ENCODE data around the gene DCAF6.

The DCAF6 gene

GRCh38 chr1:168086438-168086837 is 150.0 kb downstream of the DCAF6 start:
- no peak for DNase-seq (ENCODE audit: low read depth in 2 of 2)

DNA sequence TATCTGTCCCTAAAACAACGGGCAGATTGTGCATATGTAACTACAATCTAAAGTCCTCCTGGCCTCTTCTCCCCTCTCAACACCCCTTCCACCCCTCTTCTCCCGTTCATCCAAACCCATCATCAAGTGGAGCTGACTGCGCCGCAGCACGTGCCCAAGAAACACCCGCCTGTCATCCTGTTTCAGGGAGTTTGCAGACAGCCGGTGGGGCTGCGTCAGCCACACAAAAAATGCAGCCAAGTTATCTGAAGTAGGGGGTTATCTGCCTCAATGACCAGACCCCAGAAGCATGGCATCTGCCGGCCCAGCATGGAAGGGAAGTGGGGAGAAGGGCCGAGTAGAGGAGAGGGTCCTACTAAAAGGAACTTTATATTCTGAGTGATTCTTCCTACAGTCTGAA is 151.2 kb downstream of the DCAF6 start:
- DNase-seq (ENCODE audit: low read depth in 2 of 2) = no peak

GRCh38 chr1:168088511-168089325 is 152.2 kb downstream of the DCAF6 start:
- DNase-seq (ENCODE audit: low read depth in 2 of 2) = no peak

- DNase-seq (ENCODE audit: low read depth in 2 of 2) = no peak
Measured at GRCh38 chr1:168089326-168089978, 153.0 kb downstream of the DCAF6 start.

DNA sequence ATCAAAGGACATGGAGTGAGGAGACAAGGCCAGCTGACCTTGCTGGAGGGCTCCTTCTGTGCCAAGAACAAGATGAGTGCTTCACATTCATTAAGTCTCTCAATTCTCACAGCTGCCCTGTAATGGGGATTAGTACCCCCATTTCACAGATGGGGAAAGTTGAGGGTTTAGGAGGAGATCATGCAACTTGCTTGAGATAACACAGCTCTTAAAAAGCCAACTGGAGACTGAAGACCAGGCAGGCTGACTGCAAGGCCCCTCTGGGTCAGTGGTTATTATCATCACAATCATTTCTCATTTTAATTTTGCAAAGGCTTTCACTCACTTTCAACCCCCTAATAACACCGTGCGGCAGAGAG is 153.5 kb downstream of the DCAF6 start:
- DNase-seq (ENCODE audit: low read depth in 2 of 2) = no peak

DNA sequence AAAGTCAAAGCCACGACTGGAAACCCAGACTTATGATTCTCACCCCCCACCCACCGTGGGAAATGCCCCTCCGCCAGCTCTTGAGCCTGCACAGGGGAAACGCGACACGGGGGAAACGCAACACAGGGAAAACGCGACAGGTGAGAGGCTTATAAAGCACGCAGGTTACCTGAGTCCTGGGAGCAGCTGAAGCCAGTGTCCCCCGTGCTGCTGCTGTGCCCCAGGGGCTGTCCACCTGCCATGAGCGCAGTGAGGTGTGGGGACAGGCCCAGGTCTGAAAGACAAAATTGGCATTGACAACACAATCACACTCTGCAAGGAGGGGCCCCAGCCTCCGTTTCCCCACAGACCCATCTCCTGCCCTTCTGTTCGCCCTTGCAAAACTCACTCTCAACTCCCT is 153.9 kb downstream of the DCAF6 start:
- no peak for DNase-seq (ENCODE audit: low read depth in 2 of 2)

- DNase-seq (ENCODE audit: low read depth in 2 of 2) = no peak
Measured at GRCh38 chr1:168091063-168091462, 154.6 kb downstream of the DCAF6 start.

DNA sequence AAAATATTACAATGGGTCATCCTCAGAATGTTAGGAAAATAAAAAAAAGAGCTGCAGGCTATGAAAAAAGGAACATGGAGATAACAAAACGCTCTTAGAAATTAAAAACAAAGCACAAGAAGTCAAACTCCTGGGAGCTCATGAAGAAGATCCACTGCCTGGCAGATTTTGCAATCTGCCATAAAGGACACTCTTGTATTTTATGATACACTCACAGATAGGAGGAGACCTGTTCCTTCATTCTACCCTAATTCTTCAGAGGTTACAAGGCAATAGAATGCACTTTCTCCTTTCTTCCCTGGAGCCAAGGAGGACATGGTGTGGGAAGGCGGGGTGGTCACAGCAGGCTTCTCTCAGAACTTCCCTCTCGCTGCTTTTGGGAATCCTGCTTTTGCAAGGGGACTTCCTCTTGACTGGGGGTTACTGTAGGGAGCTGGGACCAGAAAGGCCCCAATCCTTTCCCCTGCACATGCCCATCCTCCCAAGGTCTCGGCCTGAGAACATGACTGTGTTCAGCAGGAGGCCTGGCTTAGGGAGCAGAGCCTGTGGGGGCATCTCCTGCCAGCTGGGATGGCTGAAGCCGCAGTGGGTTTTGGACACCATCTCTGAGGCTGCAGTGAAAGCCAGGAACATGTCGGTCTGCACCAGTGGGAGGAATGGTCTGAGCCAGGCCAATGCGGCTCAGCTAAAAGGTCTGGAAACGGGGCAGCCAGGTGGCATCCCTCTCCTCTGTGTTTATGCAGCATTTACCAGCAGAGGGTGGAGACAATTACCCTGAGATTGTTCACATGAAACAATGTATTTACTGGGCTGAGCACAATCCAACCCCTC is 155.5 kb downstream of the DCAF6 start:
- no peak for DNase-seq (ENCODE audit: low read depth in 2 of 2)

- no peak for DNase-seq (ENCODE audit: low read depth in 2 of 2)
Measured at GRCh38 chr1:168092566-168093355, 156.3 kb downstream of the DCAF6 start.

DNA sequence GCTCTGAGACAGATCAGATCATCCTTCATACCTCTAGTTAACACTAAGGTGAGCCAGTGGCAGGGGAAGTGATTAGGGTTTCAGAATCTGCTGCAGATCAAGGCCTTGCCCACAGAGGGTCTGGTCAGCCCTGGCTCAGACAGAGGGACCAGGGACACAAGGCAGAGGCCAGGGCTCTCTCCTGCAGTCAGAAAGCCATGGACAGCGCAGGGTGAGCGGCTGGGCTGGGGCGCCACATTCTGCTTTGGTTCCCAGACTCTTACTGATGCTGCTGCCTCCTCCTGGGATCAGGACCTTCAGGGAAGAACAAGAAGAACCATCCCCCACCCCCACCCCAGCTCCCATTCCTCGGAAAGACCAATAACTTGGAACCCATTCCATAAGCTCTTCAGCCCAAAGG is 157.1 kb downstream of the DCAF6 start:
- no peak for DNase-seq (ENCODE audit: low read depth in 2 of 2)

GRCh38 chr1:168095476-168095875 is 159.0 kb downstream of the DCAF6 start:
- no peak for DNase-seq (ENCODE audit: low read depth in 2 of 2)

DNA sequence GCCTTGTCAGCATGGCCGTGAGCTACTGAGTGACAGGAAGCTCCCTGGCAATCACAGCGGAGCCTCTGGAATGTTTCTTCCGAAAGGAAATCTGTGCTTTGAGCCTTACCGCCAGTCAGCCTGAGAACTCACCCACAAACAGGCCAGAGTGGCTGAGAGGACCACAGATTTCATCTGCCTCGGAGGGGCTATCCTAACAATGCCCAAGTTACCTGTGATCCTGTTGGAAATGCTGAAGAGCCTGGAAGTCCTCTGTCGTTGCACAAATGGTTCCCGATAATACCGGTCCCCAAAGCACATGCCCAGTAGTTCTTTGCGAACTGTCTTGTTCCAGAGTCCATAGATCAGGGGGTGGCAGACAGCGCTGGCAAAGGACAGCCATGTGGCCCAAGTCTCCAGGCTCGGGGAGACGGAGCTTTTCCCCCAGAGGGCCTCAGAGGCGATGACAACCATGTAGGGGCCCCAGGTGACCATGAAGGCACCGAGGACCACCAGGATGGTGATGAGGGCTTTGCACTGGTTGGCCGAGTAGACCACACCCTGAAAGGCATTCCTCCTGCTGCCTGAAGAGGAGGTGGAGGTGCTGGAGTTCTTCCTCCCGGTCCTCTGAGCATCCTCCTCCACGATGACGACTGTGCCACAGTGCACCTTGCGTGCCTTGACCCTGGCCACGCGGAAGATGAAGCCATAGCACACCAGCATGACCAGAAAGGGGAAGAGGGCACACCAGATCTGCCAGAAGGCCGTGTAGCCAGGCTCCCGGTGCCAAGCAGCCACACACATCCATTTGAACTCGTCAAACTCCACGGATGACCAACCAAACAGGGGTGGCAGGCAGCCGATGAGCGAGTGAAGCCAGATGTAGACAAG is 160.0 kb downstream of the DCAF6 start:
- no peak for DNase-seq (ENCODE audit: low read depth in 2 of 2)

- DNase-seq (ENCODE audit: low read depth in 2 of 2) = no peak
Measured at GRCh38 chr1:168097921-168098528, 161.5 kb downstream of the DCAF6 start.

GRCh38 chr1:168098534-168099320 is 162.2 kb downstream of the DCAF6 start:
- no peak for DNase-seq (ENCODE audit: low read depth in 2 of 2)

- DNase-seq (ENCODE audit: low read depth in 2 of 2) = no peak
Measured at GRCh38 chr1:168099337-168099801, 162.9 kb downstream of the DCAF6 start.

DNA sequence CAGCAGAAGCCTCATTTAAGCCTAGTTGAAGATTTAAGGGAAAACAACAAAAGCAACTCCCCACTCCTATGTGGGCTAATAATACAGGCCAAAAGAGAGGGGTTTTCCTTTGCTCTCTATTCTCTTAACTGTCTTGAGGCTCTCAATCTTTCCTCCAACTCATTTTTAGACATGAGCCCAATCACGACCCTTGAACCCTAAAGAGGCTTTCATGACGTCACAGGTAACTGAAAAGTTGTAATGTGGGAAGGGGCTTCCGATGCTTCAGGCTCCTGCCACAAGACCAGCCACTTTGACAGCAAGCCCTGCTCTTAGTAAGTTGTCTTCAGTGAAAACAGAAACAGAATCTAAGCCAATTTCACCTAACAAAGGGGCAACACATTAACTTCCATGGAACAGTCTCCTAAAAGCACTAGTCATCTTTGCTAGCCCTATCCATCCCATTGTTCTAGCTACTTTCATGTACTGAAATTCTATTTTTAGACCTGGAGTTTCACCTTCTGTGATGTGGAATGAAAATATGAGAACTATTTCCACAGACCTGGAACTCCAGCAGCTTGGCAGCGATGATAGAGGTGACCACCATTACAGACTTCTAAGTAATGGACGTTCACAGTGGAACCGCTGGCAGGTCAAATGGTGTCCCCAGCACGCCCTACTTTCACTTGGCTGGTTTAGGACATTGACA is 164.0 kb downstream of the DCAF6 start:
- no peak for DNase-seq (ENCODE audit: low read depth in 2 of 2)

DNA sequence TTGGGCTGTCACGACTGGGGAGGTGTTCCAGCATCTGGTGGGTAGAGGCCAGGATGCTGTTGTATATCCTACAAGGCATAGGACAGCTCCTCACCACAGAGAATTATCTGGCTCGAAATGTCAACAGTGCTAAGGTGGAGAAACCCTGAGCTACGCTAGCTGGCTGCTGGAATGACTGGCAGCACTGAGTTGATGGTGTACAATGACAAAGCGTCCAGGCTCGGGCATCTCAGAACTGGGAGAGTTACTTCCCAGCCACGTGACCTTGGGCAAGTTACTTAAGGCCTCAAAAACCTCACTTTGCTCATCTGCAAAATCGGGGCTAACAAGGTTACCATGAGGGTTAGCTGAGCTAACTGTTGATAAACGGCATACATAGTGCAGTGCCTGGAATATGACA is 164.9 kb downstream of the DCAF6 start:
- DNase-seq (ENCODE audit: low read depth in 2 of 2) = no peak

DNA sequence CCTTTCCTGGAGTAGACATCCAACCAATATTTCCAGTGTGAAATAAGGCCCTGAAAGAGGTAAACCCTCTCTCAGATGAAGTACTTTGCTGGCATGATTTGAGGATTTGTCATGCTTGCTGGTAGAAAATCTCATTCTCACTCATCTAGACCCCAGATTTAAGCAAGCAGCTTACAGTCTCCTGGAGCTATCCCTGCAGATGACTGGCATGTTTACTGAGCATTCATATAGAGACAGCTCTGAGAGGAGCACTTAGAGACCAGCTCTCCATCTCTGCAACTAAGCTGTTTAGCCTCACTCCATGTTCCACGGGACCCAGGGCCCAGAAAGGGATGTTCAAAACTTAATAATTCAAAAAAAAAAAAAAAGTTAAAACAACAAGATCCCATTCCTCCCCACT is 166.0 kb downstream of the DCAF6 start:
- no peak for DNase-seq (ENCODE audit: low read depth in 2 of 2)

GRCh38 chr1:168104535-168104934 is 168.1 kb downstream of the DCAF6 start:
- DNase-seq (ENCODE audit: low read depth in 2 of 2) = no peak
